Spinal cord (tissue), 4 donors: ENCODE results near the gene PARP2. TPM values are rescaled to one million over a fixed set of nuclear protein-coding genes. Genes with fewer than 3 reads are reported as not detected.

Source experiments
- polyA plus RNA-seq, 2 donors: library from polyadenylated mRNA; unstranded; fragments of 120-200 nt; gene quantifications; one replicate each; pipeline ENCODE4 v1.2.1, GENCODE V29; 2013; ENCODE audit not compliant: insufficient read length in 2 of 2
- small RNA-seq: library from RNA; depleted of rRNA; stranded (forward); fragments of <200 nt; gene quantifications from one replicate; pipeline ENCODE3, GENCODE V24; 2014; ENCODE audit warnings: low replicate concordance
- total RNA-seq, 2 donors: library from RNA; depleted of rRNA in 1 of 2; stranded (reverse); fragments of 120-200 nt in 1 of 2; fragments of >200 nt in 1 of 2; gene quantifications; one replicate each; pipeline versions ENCODE4 v1.2.3 to v1.2.4, GENCODE V29; 2013 to 2014

Gene PARP2
- total and polyA plus RNA-seq, 4 donors: 20.4 to 66.5 (median 47.9) TPM

Small RNA genes within 50 kb of the gene (small RNA-seq; reads per million reads assigned to genes)
- gene SNORA79B (0.43 reads per million, percentile 49 among the genes with 10 or more reads in this experiment), gene SNORD126 (232 reads per million, percentile 99 among the genes with 10 or more reads in this experiment)

Other genes with a start within 250 kb of the PARP2 start
- not detected for gene OR4K17, start 232.9 kb upstream of the PARP2 start, total RNA-seq
- gene OR4K17, start 232.9 kb upstream of the PARP2 start, polyA plus RNA-seq: under 1 TPM in 1 of 2 donors, not detected in 1; 0.06 TPM
- not detected for gene OR4N5, start 204.8 kb upstream of the PARP2 start, total RNA-seq
- gene OR4N5, start 204.8 kb upstream of the PARP2 start, polyA plus RNA-seq: not detected
- not detected for gene OR11G2, start 152.7 kb upstream of the PARP2 start, total RNA-seq
- gene OR11G2, start 152.7 kb upstream of the PARP2 start, polyA plus RNA-seq: under 1 TPM in 1 of 2 donors, not detected in 1; 0.05 TPM
- gene OR11H6, start 119.9 kb upstream of the PARP2 start, total RNA-seq: not detected
- gene OR11H6, start 119.9 kb upstream of the PARP2 start, polyA plus RNA-seq: not detected
- gene OR11H7, start 114.7 kb upstream of the PARP2 start, total RNA-seq: not detected
- gene OR11H7, start 114.7 kb upstream of the PARP2 start, polyA plus RNA-seq: under 1 TPM; 0.27 to 0.33 TPM
- not detected for gene OR11H4, start 104.3 kb upstream of the PARP2 start, total RNA-seq
- not detected for gene OR11H4, start 104.3 kb upstream of the PARP2 start, polyA plus RNA-seq
- gene TTC5, start 37.7 kb upstream of the PARP2 start, total RNA-seq: 10 to 100 TPM; 30.5 to 38.1 TPM
- gene TTC5, start 37.7 kb upstream of the PARP2 start, polyA plus RNA-seq: 10 to 100 TPM; 25.5 to 25.8 TPM
- 10 to 100 TPM; 55.7 to 62.3 TPM for gene CCNB1IP1, start 10.4 kb upstream of the PARP2 start, total RNA-seq
- 10 to 100 TPM; 64.5 to 68.4 TPM for gene CCNB1IP1, start 10.4 kb upstream of the PARP2 start, polyA plus RNA-seq
- gene TEP1, start 69.9 kb downstream of the PARP2 start, total RNA-seq: 10 to 100 TPM in 1 of 2 donors, 1 to 10 TPM in 1; 9.6 to 21.8 TPM
- gene TEP1, start 69.9 kb downstream of the PARP2 start, polyA plus RNA-seq: 10 to 100 TPM; 14.0 to 18.2 TPM
- gene KLHL33, start 92.5 kb downstream of the PARP2 start, total RNA-seq: 1 to 10 TPM in 1 of 2 donors, under 1 TPM in 1; 0.89 to 2.1 TPM
- gene KLHL33, start 92.5 kb downstream of the PARP2 start, polyA plus RNA-seq: under 1 TPM; 0.46 to 0.72 TPM
- gene OSGEP, start 111.2 kb downstream of the PARP2 start, total RNA-seq: 10 to 100 TPM; 34.6 to 58.6 TPM
- gene OSGEP, start 111.2 kb downstream of the PARP2 start, polyA plus RNA-seq: 10 to 100 TPM; 65.2 to 90.7 TPM
- 10 to 100 TPM; 40.8 to 80.9 TPM for gene APEX1, start 111.6 kb downstream of the PARP2 start, total RNA-seq
- 100 to 1,000 TPM; 177 to 182 TPM for gene APEX1, start 111.6 kb downstream of the PARP2 start, polyA plus RNA-seq
- gene PIP4P1, start 117.8 kb downstream of the PARP2 start, total RNA-seq: 10 to 100 TPM; 25.8 to 27.1 TPM
- gene PIP4P1, start 117.8 kb downstream of the PARP2 start, polyA plus RNA-seq: 10 to 100 TPM; 59.3 to 64.4 TPM
- gene PNP, start 125.8 kb downstream of the PARP2 start, total RNA-seq: 10 to 100 TPM; 23.6 to 25.5 TPM
- 10 to 100 TPM; 20.9 to 27.3 TPM for gene PNP, start 125.8 kb downstream of the PARP2 start, polyA plus RNA-seq
- gene RNASE10, start 161.9 kb downstream of the PARP2 start, total RNA-seq: under 1 TPM in 1 of 2 donors, not detected in 1; 0.28 TPM
- not detected for gene RNASE10, start 161.9 kb downstream of the PARP2 start, polyA plus RNA-seq
- not detected for gene RNASE9, start 217.4 kb downstream of the PARP2 start, total RNA-seq
- gene RNASE9, start 217.4 kb downstream of the PARP2 start, polyA plus RNA-seq: not detected
- gene RNASE11, start 244.4 kb downstream of the PARP2 start, total RNA-seq: not detected
- not detected for gene RNASE11, start 244.4 kb downstream of the PARP2 start, polyA plus RNA-seq
- gene RNASE12, start 247.7 kb downstream of the PARP2 start, total RNA-seq: not detected
- not detected for gene RNASE12, start 247.7 kb downstream of the PARP2 start, polyA plus RNA-seq